H1 (cell line): ENCODE results near the gene DOCK10. TPM values are rescaled to one million over a fixed set of nuclear protein-coding genes. Genes with fewer than 3 reads are reported as not detected.

Source experiments
- BCL11A ChIP-seq, 2 experiments: IDR thresholded peaks; one replicate each; pipeline ENCODE4 v1.6.1; 2011; ENCODE audit warnings: low read depth in 2 of 2, low read length in 2 of 2, mild to moderate bottlenecking in 2 of 2
- FOSL1 ChIP-seq: IDR thresholded peaks from 2 replicates; pipeline ENCODE4 v1.6.1; 2011; ENCODE audit warnings: mild to moderate bottlenecking, low read depth, low read length, moderate library complexity; ENCODE audit not compliant: insufficient read depth
- NANOG ChIP-seq: IDR thresholded peaks from 2 replicates; pipeline ENCODE4 v1.6.1; 2011; ENCODE audit warnings: low read length, low read depth, mild to moderate bottlenecking, inconsistent platforms; ENCODE audit not compliant: insufficient read depth, poor library complexity, severe bottlenecking
- RFX5 ChIP-seq: IDR thresholded peaks from 2 replicates; pipeline ENCODE4 v1.6.1; 2011; ENCODE audit warnings: low read depth, low read length, improper control_type of control experiment, borderline replicate concordance
- RXRA ChIP-seq: IDR thresholded peaks from 2 replicates; pipeline ENCODE4 v1.6.1; 2011; ENCODE audit warnings: low read depth, mild to moderate bottlenecking, low read length, moderate library complexity; ENCODE audit not compliant: insufficient read depth
- TBP ChIP-seq: IDR thresholded peaks from 2 replicates; pipeline ENCODE4 v1.6.1; 2011; ENCODE audit warnings: low read depth, low read length, improper control_type of control experiment
- polyA plus RNA-seq, 7 experiments: library from polyadenylated mRNA; depleted of rRNA in 3 of 7; stranded (reverse) in 5 of 7; unstranded in 2 of 7; fragments of >200 nt in 5 of 7; fragments of 200-250 nt in 2 of 7; gene quantifications; 1 replicate in 5 of 7; 2 replicates in 1 of 7; 4 replicates in 1 of 7; pipeline versions ENCODE4 v1.2.1 to v1.2.3, GENCODE V29; 2011 to 2013; ENCODE audit warnings: missing spikeins in 2 of 7, mixed read lengths in 2 of 7
- total RNA-seq: library from RNA; stranded (reverse); fragmentation: NEBNext Ultra II Directional; extraction: Animal tissue kit (Norgen Biotek cat#: 25700); gene quantifications from 2 replicates; pipeline ENCODE4 v1.2.1, GENCODE V29; 2021
- TF ChIP-seq, protein P1 (sequence below): fragments of 300-600 bp; sonication (generic); IDR thresholded peaks from 2 replicates; pipeline ENCODE4 v1.7.1; 2012; ENCODE audit warnings: low read length, moderate library complexity, mild to moderate bottlenecking, inconsistent platforms; ENCODE audit not compliant: insufficient replicate concordance
- TF ChIP-seq, protein P2 (sequence below): IDR thresholded peaks from 2 replicates; pipeline ENCODE4 v1.6.1; 2012; ENCODE audit warnings: low read length, inconsistent platforms
- TF ChIP-seq, protein P3 (sequence below): IDR thresholded peaks from 2 replicates; pipeline ENCODE4 v1.6.1; 2012; ENCODE audit warnings: inconsistent platforms

The DOCK10 gene
- total and polyA plus RNA-seq, 2 of the 8 experiments (the other 6 are each of a cell fraction or from before 2014, with no cell fraction given): 0.33 to 1.6 TPM

DNA sequence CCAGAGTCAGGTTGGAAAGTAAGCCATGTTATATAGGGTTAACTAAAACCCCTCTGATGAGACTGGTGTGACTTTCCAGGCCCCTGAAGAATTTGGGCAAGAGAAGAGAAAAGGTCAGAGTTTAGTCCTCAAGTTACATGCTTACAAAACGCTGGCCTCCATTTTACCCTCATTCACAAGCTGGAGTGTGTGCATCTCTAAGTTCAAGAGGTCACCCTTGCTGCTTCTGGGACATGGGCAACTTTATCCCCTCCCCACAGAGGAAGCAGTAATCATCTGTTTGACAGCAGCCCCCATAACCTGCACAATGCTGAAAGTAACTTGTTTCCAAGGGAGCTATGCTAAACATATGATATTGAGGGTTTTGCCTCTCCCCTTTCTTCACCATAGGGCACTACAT is 240.9 kb downstream of the DOCK10 start (continued):
- TF ChIP-seq, protein P1, sequence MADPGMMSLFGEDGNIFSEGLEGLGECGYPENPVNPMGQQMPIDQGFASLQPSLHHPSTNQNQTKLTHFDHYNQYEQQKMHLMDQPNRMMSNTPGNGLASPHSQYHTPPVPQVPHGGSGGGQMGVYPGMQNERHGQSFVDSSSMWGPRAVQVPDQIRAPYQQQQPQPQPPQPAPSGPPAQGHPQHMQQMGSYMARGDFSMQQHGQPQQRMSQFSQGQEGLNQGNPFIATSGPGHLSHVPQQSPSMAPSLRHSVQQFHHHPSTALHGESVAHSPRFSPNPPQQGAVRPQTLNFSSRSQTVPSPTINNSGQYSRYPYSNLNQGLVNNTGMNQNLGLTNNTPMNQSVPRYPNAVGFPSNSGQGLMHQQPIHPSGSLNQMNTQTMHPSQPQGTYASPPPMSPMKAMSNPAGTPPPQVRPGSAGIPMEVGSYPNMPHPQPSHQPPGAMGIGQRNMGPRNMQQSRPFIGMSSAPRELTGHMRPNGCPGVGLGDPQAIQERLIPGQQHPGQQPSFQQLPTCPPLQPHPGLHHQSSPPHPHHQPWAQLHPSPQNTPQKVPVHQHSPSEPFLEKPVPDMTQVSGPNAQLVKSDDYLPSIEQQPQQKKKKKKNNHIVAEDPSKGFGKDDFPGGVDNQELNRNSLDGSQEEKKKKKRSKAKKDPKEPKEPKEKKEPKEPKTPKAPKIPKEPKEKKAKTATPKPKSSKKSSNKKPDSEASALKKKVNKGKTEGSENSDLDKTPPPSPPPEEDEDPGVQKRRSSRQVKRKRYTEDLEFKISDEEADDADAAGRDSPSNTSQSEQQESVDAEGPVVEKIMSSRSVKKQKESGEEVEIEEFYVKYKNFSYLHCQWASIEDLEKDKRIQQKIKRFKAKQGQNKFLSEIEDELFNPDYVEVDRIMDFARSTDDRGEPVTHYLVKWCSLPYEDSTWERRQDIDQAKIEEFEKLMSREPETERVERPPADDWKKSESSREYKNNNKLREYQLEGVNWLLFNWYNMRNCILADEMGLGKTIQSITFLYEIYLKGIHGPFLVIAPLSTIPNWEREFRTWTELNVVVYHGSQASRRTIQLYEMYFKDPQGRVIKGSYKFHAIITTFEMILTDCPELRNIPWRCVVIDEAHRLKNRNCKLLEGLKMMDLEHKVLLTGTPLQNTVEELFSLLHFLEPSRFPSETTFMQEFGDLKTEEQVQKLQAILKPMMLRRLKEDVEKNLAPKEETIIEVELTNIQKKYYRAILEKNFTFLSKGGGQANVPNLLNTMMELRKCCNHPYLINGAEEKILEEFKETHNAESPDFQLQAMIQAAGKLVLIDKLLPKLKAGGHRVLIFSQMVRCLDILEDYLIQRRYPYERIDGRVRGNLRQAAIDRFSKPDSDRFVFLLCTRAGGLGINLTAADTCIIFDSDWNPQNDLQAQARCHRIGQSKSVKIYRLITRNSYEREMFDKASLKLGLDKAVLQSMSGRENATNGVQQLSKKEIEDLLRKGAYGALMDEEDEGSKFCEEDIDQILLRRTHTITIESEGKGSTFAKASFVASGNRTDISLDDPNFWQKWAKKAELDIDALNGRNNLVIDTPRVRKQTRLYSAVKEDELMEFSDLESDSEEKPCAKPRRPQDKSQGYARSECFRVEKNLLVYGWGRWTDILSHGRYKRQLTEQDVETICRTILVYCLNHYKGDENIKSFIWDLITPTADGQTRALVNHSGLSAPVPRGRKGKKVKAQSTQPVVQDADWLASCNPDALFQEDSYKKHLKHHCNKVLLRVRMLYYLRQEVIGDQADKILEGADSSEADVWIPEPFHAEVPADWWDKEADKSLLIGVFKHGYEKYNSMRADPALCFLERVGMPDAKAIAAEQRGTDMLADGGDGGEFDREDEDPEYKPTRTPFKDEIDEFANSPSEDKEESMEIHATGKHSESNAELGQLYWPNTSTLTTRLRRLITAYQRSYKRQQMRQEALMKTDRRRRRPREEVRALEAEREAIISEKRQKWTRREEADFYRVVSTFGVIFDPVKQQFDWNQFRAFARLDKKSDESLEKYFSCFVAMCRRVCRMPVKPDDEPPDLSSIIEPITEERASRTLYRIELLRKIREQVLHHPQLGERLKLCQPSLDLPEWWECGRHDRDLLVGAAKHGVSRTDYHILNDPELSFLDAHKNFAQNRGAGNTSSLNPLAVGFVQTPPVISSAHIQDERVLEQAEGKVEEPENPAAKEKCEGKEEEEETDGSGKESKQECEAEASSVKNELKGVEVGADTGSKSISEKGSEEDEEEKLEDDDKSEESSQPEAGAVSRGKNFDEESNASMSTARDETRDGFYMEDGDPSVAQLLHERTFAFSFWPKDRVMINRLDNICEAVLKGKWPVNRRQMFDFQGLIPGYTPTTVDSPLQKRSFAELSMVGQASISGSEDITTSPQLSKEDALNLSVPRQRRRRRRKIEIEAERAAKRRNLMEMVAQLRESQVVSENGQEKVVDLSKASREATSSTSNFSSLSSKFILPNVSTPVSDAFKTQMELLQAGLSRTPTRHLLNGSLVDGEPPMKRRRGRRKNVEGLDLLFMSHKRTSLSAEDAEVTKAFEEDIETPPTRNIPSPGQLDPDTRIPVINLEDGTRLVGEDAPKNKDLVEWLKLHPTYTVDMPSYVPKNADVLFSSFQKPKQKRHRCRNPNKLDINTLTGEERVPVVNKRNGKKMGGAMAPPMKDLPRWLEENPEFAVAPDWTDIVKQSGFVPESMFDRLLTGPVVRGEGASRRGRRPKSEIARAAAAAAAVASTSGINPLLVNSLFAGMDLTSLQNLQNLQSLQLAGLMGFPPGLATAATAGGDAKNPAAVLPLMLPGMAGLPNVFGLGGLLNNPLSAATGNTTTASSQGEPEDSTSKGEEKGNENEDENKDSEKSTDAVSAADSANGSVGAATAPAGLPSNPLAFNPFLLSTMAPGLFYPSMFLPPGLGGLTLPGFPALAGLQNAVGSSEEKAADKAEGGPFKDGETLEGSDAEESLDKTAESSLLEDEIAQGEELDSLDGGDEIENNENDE: no peak
- TF ChIP-seq, protein P2, sequence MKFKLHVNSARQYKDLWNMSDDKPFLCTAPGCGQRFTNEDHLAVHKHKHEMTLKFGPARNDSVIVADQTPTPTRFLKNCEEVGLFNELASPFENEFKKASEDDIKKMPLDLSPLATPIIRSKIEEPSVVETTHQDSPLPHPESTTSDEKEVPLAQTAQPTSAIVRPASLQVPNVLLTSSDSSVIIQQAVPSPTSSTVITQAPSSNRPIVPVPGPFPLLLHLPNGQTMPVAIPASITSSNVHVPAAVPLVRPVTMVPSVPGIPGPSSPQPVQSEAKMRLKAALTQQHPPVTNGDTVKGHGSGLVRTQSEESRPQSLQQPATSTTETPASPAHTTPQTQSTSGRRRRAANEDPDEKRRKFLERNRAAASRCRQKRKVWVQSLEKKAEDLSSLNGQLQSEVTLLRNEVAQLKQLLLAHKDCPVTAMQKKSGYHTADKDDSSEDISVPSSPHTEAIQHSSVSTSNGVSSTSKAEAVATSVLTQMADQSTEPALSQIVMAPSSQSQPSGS: no peak
- TF ChIP-seq, protein P3, sequence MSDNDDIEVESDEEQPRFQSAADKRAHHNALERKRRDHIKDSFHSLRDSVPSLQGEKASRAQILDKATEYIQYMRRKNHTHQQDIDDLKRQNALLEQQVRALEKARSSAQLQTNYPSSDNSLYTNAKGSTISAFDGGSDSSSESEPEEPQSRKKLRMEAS: no peak
- TF ChIP-seq RXRA: 0 out of 2 replicates have a peak, but pooled peaks have one; percentile 58
- no peak for TF ChIP-seq BCL11A (IDR thresholded peaks at IDR 0.05; ENCODE audit: low read depth in 2 of 2, low read length in 2 of 2)
- TF ChIP-seq TBP: no peak
- no peak for TF ChIP-seq NANOG
- no peak for TF ChIP-seq FOSL1
- no peak for TF ChIP-seq RFX5
